GM12875 (cell line): ENCODE measurements around the gene ID3.

Experiments
- H3K4me3 ChIP-seq: one replicate; pipeline ENCODE4 v1.5.1; 2011; ENCODE audit warnings: low read depth, low read length, control low read depth
- CTCF ChIP-seq: IDR thresholded peaks from 2 replicates; pipeline ENCODE4 v1.5.1; 2011; ENCODE audit warnings: low read depth, mild to moderate bottlenecking, control low read depth, inconsistent platforms, low read length, moderate library complexity, borderline replicate concordance; ENCODE audit not compliant: insufficient read depth

ID3 gene

GRCh38 chr1:23593042-23593521 lies 33.8 kb upstream of the ID3 start:
- no peak for TF ChIP-seq CTCF
- H3K4me3 ChIP-seq, result no peak overlapping the region

GRCh38 chr1:23592209-23592892 lies 33.0 kb upstream of the ID3 start:
- H3K4me3 ChIP-seq, result no peak overlapping the region
- TF ChIP-seq CTCF, result no peak

GRCh38 chr1:23591460-23592208 lies 32.3 kb upstream of the ID3 start:
- no peak for TF ChIP-seq CTCF

GRCh38 chr1:23590058-23590783 lies 30.9 kb upstream of the ID3 start:
- TF ChIP-seq CTCF, result no peak
- no peak overlapping the region for H3K4me3 ChIP-seq

More at GRCh38 chr1:23591460-23592208, 32.3 kb upstream of the ID3 start:
- no peak overlapping the region for H3K4me3 ChIP-seq

- no peak overlapping the region for H3K4me3 ChIP-seq
- no peak for TF ChIP-seq CTCF
These were observed 30.3 kb upstream of the ID3 start for GRCh38 chr1:23589585-23589986.

GRCh38 chr1:23588749-23589548 lies 29.6 kb upstream of the ID3 start:
- no peak for TF ChIP-seq CTCF
- no peak overlapping the region for H3K4me3 ChIP-seq
